Neural cell (in vitro differentiated cells): ENCODE measurements around the gene PODN.

ENCODE experiments used
- EP300 ChIP-seq: fragments of 450-650 bp; conservative IDR thresholded peaks from 2 replicates; pipeline ENCODE4 v1.6.1; 2014; ENCODE audit warnings: antibody characterized with exemption, mild to moderate bottlenecking, moderate library complexity; ENCODE audit not compliant: poor library complexity, severe bottlenecking
- EZH2 ChIP-seq: fragments of 200-600, 300-800 bp; shearing (Covaris generic), sonication (generic); IDR thresholded peaks from 2 replicates; pipeline ENCODE4 v1.6.1; 2014; ENCODE audit warnings: antibody characterized with exemption, low read length, borderline replicate concordance, mild to moderate bottlenecking; ENCODE audit not compliant: insufficient read depth, poor library complexity, severe bottlenecking
- POLR2AphosphoS5 ChIP-seq: IDR thresholded peaks from 2 replicates; pipeline ENCODE4 v1.6.1; 2012
- RAD21 ChIP-seq: fragments of 450-650 bp; conservative IDR thresholded peaks from 2 replicates; pipeline ENCODE4 v1.6.1; 2014; ENCODE audit warnings: antibody characterized with exemption, mild to moderate bottlenecking, moderate library complexity
- REST ChIP-seq: IDR thresholded peaks from 2 replicates; pipeline ENCODE4 v1.6.1; 2012; ENCODE audit warnings: borderline replicate concordance
- SMC3 ChIP-seq: fragments of 450-650 bp; conservative IDR thresholded peaks from 2 replicates; pipeline ENCODE4 v1.6.1; 2014; ENCODE audit warnings: antibody characterized with exemption, mild to moderate bottlenecking, moderate library complexity; ENCODE audit not compliant: poor library complexity
- TAF1 ChIP-seq: IDR thresholded peaks from 2 replicates; pipeline ENCODE4 v1.6.1; 2012; ENCODE audit warnings: low read depth
- TF ChIP-seq, protein P1 (sequence below): fragments of 450-650 bp; IDR thresholded peaks from 2 replicates; pipeline ENCODE4 v1.5.1; 2014; ENCODE audit warnings: antibody characterized with exemption, mild to moderate bottlenecking, moderate library complexity; ENCODE audit not compliant: poor library complexity, severe bottlenecking

DNA sequence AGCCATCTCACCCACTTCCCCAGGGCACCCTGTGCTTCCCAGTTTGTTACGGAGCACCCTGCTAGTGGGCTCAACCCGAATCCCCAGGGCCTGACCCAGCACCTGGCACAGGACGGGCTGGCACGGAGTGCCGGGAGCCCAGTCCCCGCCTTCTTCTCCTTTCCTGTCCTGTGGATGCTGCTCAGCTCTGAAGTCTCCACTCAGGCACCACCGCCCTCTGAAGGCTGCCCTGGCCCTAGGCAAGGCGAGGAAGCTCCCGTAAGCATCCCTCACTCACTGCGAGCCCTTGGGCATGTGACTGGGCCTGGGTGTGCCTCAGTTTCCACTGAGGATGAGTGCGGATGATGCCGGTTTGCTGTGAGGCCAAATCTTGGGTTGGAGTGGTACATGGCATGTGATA lies 58.6 kb downstream of the PODN start:
- TF ChIP-seq RAD21 (no peak), EZH2 (no peak), REST (no peak), POLR2AphosphoS5 (no peak), TAF1 (no peak), SMC3 (no peak), EP300 (no peak)
- TF ChIP-seq, protein P1, sequence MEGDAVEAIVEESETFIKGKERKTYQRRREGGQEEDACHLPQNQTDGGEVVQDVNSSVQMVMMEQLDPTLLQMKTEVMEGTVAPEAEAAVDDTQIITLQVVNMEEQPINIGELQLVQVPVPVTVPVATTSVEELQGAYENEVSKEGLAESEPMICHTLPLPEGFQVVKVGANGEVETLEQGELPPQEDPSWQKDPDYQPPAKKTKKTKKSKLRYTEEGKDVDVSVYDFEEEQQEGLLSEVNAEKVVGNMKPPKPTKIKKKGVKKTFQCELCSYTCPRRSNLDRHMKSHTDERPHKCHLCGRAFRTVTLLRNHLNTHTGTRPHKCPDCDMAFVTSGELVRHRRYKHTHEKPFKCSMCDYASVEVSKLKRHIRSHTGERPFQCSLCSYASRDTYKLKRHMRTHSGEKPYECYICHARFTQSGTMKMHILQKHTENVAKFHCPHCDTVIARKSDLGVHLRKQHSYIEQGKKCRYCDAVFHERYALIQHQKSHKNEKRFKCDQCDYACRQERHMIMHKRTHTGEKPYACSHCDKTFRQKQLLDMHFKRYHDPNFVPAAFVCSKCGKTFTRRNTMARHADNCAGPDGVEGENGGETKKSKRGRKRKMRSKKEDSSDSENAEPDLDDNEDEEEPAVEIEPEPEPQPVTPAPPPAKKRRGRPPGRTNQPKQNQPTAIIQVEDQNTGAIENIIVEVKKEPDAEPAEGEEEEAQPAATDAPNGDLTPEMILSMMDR: no peak
